Hematopoietic multipotent progenitor cell treated with erythropoietin and hydrocortisone succinate and interleukin-3 and kit ligand, for 6 days (in vitro differentiated cells): Measurements from ENCODE around the gene APH1B.
A peak's percentile ranks its signal among the peaks of the same experiment; 100 is the strongest.
"Not testable (repeated sequence)": the region's sequence is repeated elsewhere in the genome, so short reads cannot be mapped to it uniquely, and the experiment has no call there.

Experiments
- DNase-seq: peaks from one replicate; pipeline ENCODE4 v3.0.0-alpha.2; 2015

APH1B gene

GRCh38 chr15:63335543-63336240, 58.3 kb downstream of the APH1B start:
- no peak for DNase-seq

- no peak for DNase-seq
These were observed 59.6 kb downstream of the APH1B start for GRCh38 chr15:63337046-63337445.

- DNase-seq: no peak
These were observed 60.8 kb downstream of the APH1B start for GRCh38 chr15:63338170-63338569.

GRCh38 chr15:63339006-63339766, 61.8 kb downstream of the APH1B start:
- no peak for DNase-seq

GRCh38 chr15:63339836-63340235, 62.4 kb downstream of the APH1B start:
- DNase-seq: no peak

- DNase-seq: no peak
These were observed 62.9 kb downstream of the APH1B start for GRCh38 chr15:63340353-63340752.

- DNase-seq: no peak
These were observed 63.5 kb downstream of the APH1B start for GRCh38 chr15:63340878-63341277.

GRCh38 chr15:63341898-63342297, 64.5 kb downstream of the APH1B start:
- DNase-seq: no peak

- not testable (repeated sequence) for DNase-seq
These were observed 65.7 kb downstream of the APH1B start for GRCh38 chr15:63342996-63343562.

GRCh38 chr15:63344731-63345390, 67.5 kb downstream of the APH1B start:
- DNase-seq: peak; percentile 70

- DNase-seq: no peak
These were observed 68.0 kb downstream of the APH1B start for GRCh38 chr15:63345391-63345752.

- no peak for DNase-seq
These were observed 69.9 kb downstream of the APH1B start for GRCh38 chr15:63347074-63347857.

- DNase-seq: peak; percentile 26
These were observed 71.0 kb downstream of the APH1B start for GRCh38 chr15:63348392-63348791.

GRCh38 chr15:63349156-63349555, 71.8 kb downstream of the APH1B start:
- no peak for DNase-seq

GRCh38 chr15:63349621-63350020, 72.2 kb downstream of the APH1B start:
- no peak for DNase-seq

GRCh38 chr15:63350178-63350621, 72.8 kb downstream of the APH1B start:
- DNase-seq: no peak

- no peak for DNase-seq
These were observed 73.8 kb downstream of the APH1B start for GRCh38 chr15:63351170-63351569.

GRCh38 chr15:63352808-63353207, 75.4 kb downstream of the APH1B start:
- no peak for DNase-seq

- no peak for DNase-seq
These were observed 75.9 kb downstream of the APH1B start for GRCh38 chr15:63353261-63353660.

- no peak for DNase-seq
These were observed 76.5 kb downstream of the APH1B start for GRCh38 chr15:63353887-63354286.

- DNase-seq: no peak
These were observed 77.6 kb downstream of the APH1B start for GRCh38 chr15:63354821-63355650.

- DNase-seq: no peak
These were observed 79.7 kb downstream of the APH1B start for GRCh38 chr15:63357061-63357460.
